Measurements from ENCODE around the gene ENO2.
"Not testable (repeated sequence)": the region's sequence is repeated elsewhere in the genome, so short reads cannot be mapped to it uniquely, and the experiment has no call there.

DNA sequence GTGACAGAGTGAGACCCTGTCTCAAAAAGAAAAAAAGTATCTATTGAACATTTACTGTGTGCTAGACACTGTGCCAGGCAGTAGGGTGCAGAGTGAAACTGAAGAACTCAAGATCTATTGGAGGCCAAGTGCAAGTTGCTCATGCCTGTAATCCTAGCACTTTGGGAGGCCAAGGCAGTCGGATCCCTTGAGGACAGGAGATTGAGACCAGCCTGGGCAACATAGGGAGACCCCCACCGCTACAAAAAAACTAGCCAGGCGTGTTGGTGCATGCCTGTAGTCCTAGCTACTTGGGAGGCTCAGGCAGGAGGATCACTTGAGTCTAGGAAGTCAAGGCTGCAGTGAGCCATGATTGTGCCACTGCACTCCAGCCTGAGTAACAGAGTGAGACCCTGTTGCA lies 21.7 kb upstream of the ENO2 start:
- TF ChIP-seq, protein P1, sequence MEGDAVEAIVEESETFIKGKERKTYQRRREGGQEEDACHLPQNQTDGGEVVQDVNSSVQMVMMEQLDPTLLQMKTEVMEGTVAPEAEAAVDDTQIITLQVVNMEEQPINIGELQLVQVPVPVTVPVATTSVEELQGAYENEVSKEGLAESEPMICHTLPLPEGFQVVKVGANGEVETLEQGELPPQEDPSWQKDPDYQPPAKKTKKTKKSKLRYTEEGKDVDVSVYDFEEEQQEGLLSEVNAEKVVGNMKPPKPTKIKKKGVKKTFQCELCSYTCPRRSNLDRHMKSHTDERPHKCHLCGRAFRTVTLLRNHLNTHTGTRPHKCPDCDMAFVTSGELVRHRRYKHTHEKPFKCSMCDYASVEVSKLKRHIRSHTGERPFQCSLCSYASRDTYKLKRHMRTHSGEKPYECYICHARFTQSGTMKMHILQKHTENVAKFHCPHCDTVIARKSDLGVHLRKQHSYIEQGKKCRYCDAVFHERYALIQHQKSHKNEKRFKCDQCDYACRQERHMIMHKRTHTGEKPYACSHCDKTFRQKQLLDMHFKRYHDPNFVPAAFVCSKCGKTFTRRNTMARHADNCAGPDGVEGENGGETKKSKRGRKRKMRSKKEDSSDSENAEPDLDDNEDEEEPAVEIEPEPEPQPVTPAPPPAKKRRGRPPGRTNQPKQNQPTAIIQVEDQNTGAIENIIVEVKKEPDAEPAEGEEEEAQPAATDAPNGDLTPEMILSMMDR (conservative IDR thresholded peaks at IDR 0.05; ENCODE audit: low read depth, low read length), result not testable (repeated sequence)
- not testable (repeated sequence) for TF ChIP-seq EZH2 (IDR thresholded peaks at IDR 0.05; ENCODE audit: borderline replicate concordance, low read depth, low read length, poor library complexity, severe bottlenecking)

Measured in A673 (cell line).